ENCODE measurements around the gene AKT1. TPM values are rescaled to one million over a fixed set of nuclear protein-coding genes. Genes with fewer than 3 reads are reported as not detected.

Gene AKT1
- total RNA-seq, 1 donor from 2014 or later: 92.8 TPM

DNA sequence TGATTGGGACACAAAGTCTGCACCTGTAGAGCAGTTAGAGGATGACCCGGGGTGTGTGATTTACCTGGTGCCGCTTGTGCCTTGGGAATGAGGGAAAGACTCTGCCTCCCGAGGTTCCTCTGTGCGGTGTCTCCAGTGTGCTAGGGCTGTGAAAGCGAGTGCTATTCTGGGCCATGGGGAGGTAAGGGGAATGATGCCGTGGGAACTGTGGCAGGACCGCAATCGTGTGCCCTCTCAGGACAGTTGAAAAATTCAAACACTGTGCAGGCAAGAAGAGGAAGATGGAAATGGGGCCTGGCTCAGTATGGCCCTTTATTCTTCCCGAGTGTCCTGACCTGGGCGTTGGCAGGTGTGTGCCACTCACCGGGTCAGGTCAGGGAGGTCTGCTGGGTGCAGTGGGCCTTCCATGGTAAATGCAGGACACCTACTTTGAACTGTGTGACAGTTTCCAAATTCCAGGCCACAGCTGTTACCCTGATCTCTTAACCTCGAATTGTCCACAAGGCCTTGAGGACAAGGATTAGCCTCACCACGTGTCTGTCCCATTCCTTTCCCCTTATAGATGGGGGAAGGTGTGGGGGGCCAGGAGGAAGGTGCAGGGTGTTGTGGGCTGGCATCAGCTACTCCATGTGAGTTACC is 41.2 kb downstream of the AKT1 start:
- TF ChIP-seq POLR2AphosphoS5 (IDR thresholded peaks at IDR 0.05; ENCODE audit: insufficient read depth in 1 of 2, low read depth in 1 of 2): no peak
- TF ChIP-seq POLR2A (IDR thresholded peaks at IDR 0.05): no peak
- TF ChIP-seq, protein P1, sequence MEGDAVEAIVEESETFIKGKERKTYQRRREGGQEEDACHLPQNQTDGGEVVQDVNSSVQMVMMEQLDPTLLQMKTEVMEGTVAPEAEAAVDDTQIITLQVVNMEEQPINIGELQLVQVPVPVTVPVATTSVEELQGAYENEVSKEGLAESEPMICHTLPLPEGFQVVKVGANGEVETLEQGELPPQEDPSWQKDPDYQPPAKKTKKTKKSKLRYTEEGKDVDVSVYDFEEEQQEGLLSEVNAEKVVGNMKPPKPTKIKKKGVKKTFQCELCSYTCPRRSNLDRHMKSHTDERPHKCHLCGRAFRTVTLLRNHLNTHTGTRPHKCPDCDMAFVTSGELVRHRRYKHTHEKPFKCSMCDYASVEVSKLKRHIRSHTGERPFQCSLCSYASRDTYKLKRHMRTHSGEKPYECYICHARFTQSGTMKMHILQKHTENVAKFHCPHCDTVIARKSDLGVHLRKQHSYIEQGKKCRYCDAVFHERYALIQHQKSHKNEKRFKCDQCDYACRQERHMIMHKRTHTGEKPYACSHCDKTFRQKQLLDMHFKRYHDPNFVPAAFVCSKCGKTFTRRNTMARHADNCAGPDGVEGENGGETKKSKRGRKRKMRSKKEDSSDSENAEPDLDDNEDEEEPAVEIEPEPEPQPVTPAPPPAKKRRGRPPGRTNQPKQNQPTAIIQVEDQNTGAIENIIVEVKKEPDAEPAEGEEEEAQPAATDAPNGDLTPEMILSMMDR (IDR thresholded peaks at IDR 0.05): no peak
- H3K27ac ChIP-seq: peak overlapping the region; percentile 76

GRCh38 chr14:104753528-104754212 is 41.9 kb downstream of the AKT1 start:
- no peak for DNase-seq (ENCODE audit: extremely low spot score in 2 of 2)
- Histone ChIP-seq H3K27ac (peak overlapping the region; percentile 76), H3K4me1 (peaks cover 46% of the 10 kb centered on the region), H3K27me3 (no peaks in the 10 kb centered on the region), H3K36me3 (peaks cover 0 to 19% of the 10 kb centered on the region in 2 donors), H3K9me3 (no peaks in the 10 kb centered on the region), H3K4me3 (peak overlapping the region; percentile 96 to 99)
- intact Hi-C loops (cut with DNase I): no loop called here
- no peak for TF ChIP-seq POLR2A (IDR thresholded peaks at IDR 0.05)
- TF ChIP-seq, protein P1 (IDR thresholded peaks at IDR 0.05): no peak

More for the DNA sequence above, 41.2 kb downstream of the AKT1 start:
- Histone ChIP-seq H3K27me3 (no peaks in the 10 kb centered on the region), H3K36me3 (peaks cover 0 to 25% of the 10 kb centered on the region in 2 donors), H3K4me3 (peak overlapping the region; percentile 96 to 99), H3K9me3 (no peaks in the 10 kb centered on the region), H3K4me1 (peaks cover 39% of the 10 kb centered on the region)
- DNase-seq (ENCODE audit: extremely low spot score in 2 of 2): no peak
- intact Hi-C loops (cut with DNase I): no loop called here

DNA sequence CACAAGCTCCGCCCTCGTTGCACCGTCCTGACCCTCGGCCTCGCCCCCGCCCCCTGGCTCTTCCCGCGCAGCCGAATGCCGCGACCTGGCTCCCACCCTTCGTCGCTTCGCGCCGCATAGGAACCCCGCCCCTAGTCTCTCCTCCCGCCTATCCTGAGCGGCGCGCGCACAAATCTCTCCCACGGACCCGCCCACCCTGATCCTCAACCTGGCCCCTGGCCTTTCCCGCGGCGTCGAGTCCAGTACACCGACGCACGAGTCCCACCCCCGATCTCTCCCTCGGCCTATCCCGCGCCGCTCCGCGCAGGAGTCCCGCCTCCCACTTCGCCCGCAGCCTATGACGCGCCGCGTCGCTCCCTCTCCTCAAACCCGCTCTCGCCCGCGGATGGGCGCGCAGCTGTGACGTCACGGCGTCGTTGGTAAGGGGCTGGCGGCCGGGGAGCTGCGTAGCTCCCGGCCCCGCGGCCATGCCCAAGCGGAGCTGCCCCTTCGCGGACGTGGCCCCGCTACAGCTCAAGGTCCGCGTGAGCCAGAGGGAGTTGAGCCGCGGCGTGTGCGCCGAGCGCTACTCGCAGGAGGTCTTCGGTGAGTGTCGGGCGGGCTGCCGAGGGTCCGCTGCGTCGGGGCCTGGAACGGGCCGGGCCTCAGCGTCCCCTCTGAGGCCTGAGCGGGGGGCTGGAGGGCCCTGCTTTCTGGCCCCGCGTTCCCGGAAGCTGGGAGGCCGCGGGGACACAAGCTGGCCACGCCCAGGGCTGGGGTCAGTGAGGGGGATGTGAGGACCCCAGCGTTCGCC is 42.6 kb downstream of the AKT1 start, which contains the start of gene SIVA1:
Gene SIVA1, plus strand, starts transcription at position 413 of the 793 bp plus-strand sequence. Its CDS starts 55 bp downstream, at position 468.
- H3K27me3 ChIP-seq: no peaks in the 10 kb centered on the region
- intact Hi-C loops (cut with DNase I): no loop called here
- peak within 1 kb of the TSS; percentile 96 to 99 for H3K4me3 ChIP-seq
- H3K36me3 ChIP-seq: peaks cover 0 to 19% of the 10 kb centered on the region in 2 donors
- DNase-seq (ENCODE audit: extremely low spot score in 2 of 2): peak; percentile 99
- peak within 1 kb of the TSS; percentile 76 for H3K27ac ChIP-seq
- no peaks in the 10 kb centered on the region for H3K9me3 ChIP-seq
- peaks cover 53% of the 10 kb centered on the region for H3K4me1 ChIP-seq
- TF ChIP-seq, protein P1 (IDR thresholded peaks at IDR 0.05): no peak
- TF ChIP-seq POLR2A (IDR thresholded peaks at IDR 0.05): peak in 1 of 2 donors; percentile 81
- TF ChIP-seq POLR2AphosphoS5 (IDR thresholded peaks at IDR 0.05; ENCODE audit: insufficient read depth in 1 of 2, low read depth in 1 of 2): peak; percentile 82 to 96

- no peak for TF ChIP-seq POLR2AphosphoS5 (IDR thresholded peaks at IDR 0.05; ENCODE audit: insufficient read depth in 1 of 2, low read depth in 1 of 2)
- TF ChIP-seq POLR2A (IDR thresholded peaks at IDR 0.05): no peak
- TF ChIP-seq, protein P1 (IDR thresholded peaks at IDR 0.05): no peak
- Histone ChIP-seq H3K9me3 (no peaks in the 10 kb centered on the region), H3K27me3 (no peaks in the 10 kb centered on the region), H3K4me1 (peaks cover 59% of the 10 kb centered on the region), H3K36me3 (peaks cover 0 to 17% of the 10 kb centered on the region in 2 donors), H3K27ac (peak overlapping the region; percentile 52), H3K4me3 (peak overlapping the region; percentile 96 to 99)
- no peak for DNase-seq (ENCODE audit: extremely low spot score in 2 of 2)
- intact Hi-C loops (cut with DNase I): no loop called here
These were observed 43.2 kb downstream of the AKT1 start for GRCh38 chr14:104752423-104752734.
